Epithelial cell of esophagus (primary cell): ENCODE measurements around the gene INPP5A.

Experiments used
- DNase-seq: peaks from one replicate; pipeline ENCODE4 v3.0.0; 2010; ENCODE audit warnings: low read depth
- H3K4me3 ChIP-seq: 2 replicates; pipeline ENCODE4 v1.5.1; 2011; ENCODE audit warnings: mild to moderate bottlenecking, low read length, control low read depth
- CTCF ChIP-seq: IDR thresholded peaks from 2 replicates; pipeline ENCODE4 v1.5.1; 2011; ENCODE audit warnings: low read depth, mild to moderate bottlenecking, low read length, control low read depth, inconsistent platforms; ENCODE audit not compliant: insufficient read depth; ENCODE audit errors: missing control alignments

INPP5A gene

GRCh38 chr10:132826524-132827422 is 289.2 kb downstream of the INPP5A start:
- TF ChIP-seq CTCF: no peak
- H3K4me3 ChIP-seq: no peak overlapping the region
- no peak for DNase-seq

DNA sequence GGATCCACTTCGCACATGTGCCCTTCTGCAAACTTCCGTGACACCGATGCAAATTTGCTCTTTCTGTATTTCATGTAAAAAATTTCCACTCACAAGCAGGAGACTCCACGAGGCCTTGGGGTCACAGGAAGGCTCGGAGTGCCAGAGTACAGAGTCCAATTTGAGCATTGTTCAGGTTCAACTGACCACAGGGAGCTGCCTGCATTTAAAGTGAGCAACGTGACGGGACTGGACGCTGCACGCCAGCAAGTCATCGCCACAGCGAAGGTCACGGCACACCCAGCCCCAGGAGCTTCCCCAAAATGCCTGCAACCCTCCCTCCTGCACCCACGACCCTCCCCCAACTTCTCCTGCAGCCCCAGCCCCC is 289.8 kb downstream of the INPP5A start:
- no peak overlapping the region for H3K4me3 ChIP-seq
- no peak for DNase-seq
- no peak for TF ChIP-seq CTCF

- no peak for DNase-seq
- TF ChIP-seq CTCF: no peak
- no peak overlapping the region for H3K4me3 ChIP-seq
Measured at GRCh38 chr10:132827861-132828539, 290.4 kb downstream of the INPP5A start.

- no peak overlapping the region for H3K4me3 ChIP-seq
- TF ChIP-seq CTCF: no peak
- DNase-seq: no peak
Measured at GRCh38 chr10:132828681-132829080, 291.1 kb downstream of the INPP5A start.

- H3K4me3 ChIP-seq: no peak overlapping the region
- TF ChIP-seq CTCF: no peak
- no peak for DNase-seq
Measured at GRCh38 chr10:132829403-132829802, 291.8 kb downstream of the INPP5A start.

GRCh38 chr10:132832186-132832969 is 294.8 kb downstream of the INPP5A start:
- no peak for DNase-seq
- H3K4me3 ChIP-seq: no peak overlapping the region
- TF ChIP-seq CTCF: no peak
